HEK293 (cell line): ENCODE data around the gene ECM1.

Experiments
- CTCF ChIP-seq: fragments of 450-650 bp; formaldehyde crosslinking; IDR thresholded peaks from 2 replicates; pipeline ENCODE4 v1.5.1; 2016; ENCODE audit warnings: missing biosample characterization, missing genetic modification characterization
- ZNF274 ChIP-seq, 2 experiments: fragments of 200-500 bp in 1 of 2; fragments of 450-650 bp in 1 of 2; sonication (Bioruptor generic) in 1 of 2; formaldehyde crosslinking in 1 of 2; IDR thresholded peaks; 2 replicates each; pipeline versions ENCODE4 v1.5.1 to v1.6.1; 2014 to 2016; ENCODE audit warnings: borderline replicate concordance in 1 of 2, inconsistent platforms in 1 of 2, low read length in 1 of 2, missing biosample characterization in 1 of 2, missing genetic modification characterization in 1 of 2
- ZNF350 ChIP-seq: fragments of 450-650 bp; formaldehyde crosslinking; IDR thresholded peaks from 2 replicates; pipeline ENCODE4 v1.5.0; 2017; ENCODE audit warnings: missing biosample characterization, mild to moderate bottlenecking, missing genetic modification characterization
- ZSCAN30 ChIP-seq: fragments of 450-650 bp; IDR thresholded peaks from 2 replicates; pipeline ENCODE4 v1.5.1; 2018; ENCODE audit warnings: missing biosample characterization, mild to moderate bottlenecking, missing genetic modification characterization, moderate library complexity

- TF ChIP-seq ZNF274 (IDR thresholded peaks at IDR 0.05; ENCODE audit: low read length) (no peak), ZNF274 (tag by site-specific recombination; IDR thresholded peaks at IDR 0.05; ENCODE audit: borderline replicate concordance) (no peak), CTCF (no peak), ZNF350 (tag by site-specific recombination) (no peak), ZSCAN30 (tag by site-specific recombination) (no peak)
Observed at GRCh38 chr1:150493175-150493574, 14.7 kb upstream of the ECM1 start.
